HepG2 (cell line): ENCODE data around the gene KCNJ6. TPM values are rescaled to one million over a fixed set of nuclear protein-coding genes. Genes with fewer than 3 reads are reported as not detected.

Experiments used
- ATAC-seq: fragments of 200-7000 bp; cut with Tn5 transposase; 3 replicates; pipeline ENCODE4 v1.9.1; 2020; ENCODE audit warnings: mild to moderate bottlenecking, moderate library complexity
- BruUV-seq: library from RNA; stranded (reverse); fragments of 400-500 nt; replicated peaks from 2 replicates; lab custom pipeline; 2021; lab: Mats Ljungman, UMichigan
- CTCF ChIA-PET: fragments of 300-600 bp; formaldehyde crosslinking; extraction: SDS; loops from one replicate; lab custom pipeline; 2021; ENCODE audit warnings: low total read pairs, inconsistent platforms, low intra/inter-chr PET ratio; lab: Yijun Ruan, JAX
- POLR2A ChIA-PET: fragments of 350-600 bp; sonication (Branson Sonifier 250); formaldehyde crosslinking; loops from one replicate; lab custom pipeline; 2020; ENCODE audit warnings: antibody characterized with exemption, inconsistent platforms; lab: Yijun Ruan, JAX
- DNase-seq: peaks from one replicate; pipeline ENCODE4 v3.0.0-alpha.2; 2015; ENCODE audit warnings: low spot score
- FAIRE-seq: peaks from 3 replicates; lab custom pipeline; 2011; peaks lifted over from hg19 to GRCh38; lab: Jason Lieb, UNC
- H2AFZ ChIP-seq: one replicate; pipeline ENCODE4 v1.6.1; 2011; ENCODE audit warnings: low read length, inconsistent platforms
- H3K27ac ChIP-seq: fragments of 300-600 bp; 3 replicates; pipeline ENCODE4 v1.8.0; 2011; ENCODE audit warnings: mixed run types, mild to moderate bottlenecking, mixed read lengths, low read length, inconsistent platforms; ENCODE audit not compliant: insufficient read depth; ENCODE audit errors: extremely low read length
- H3K27me3 ChIP-seq, 2 experiments: fragments of 200-600 bp in 1 of 2; 2 replicates in 1 of 2; 3 replicates in 1 of 2; pipeline versions ENCODE4 v1.6.0 to v1.8.0; 2011; ENCODE audit warnings: low read length in 2 of 2, mild to moderate bottlenecking in 2 of 2, moderate library complexity in 2 of 2, inconsistent platforms in 1 of 2; ENCODE audit not compliant: insufficient read depth in 2 of 2, control insufficient read depth in 1 of 2
- H3K36me3 ChIP-seq, 2 experiments: fragments of 200-600 bp in 1 of 2; replicated peaks in 1 of 2; 2 replicates in 1 of 2; 3 replicates in 1 of 2; pipeline versions ENCODE4 v1.5.1 to v1.8.0; 2011; ENCODE audit warnings: low read length in 2 of 2, inconsistent platforms in 1 of 2; ENCODE audit not compliant: insufficient read depth in 2 of 2, control insufficient read depth in 1 of 2
- H3K4me1 ChIP-seq: 2 replicates; pipeline ENCODE4 v1.5.1; 2012; ENCODE audit warnings: low read length, inconsistent platforms; ENCODE audit not compliant: insufficient read depth
- H3K4me2 ChIP-seq: 2 replicates; pipeline ENCODE4 v1.6.0; 2011; ENCODE audit warnings: low read depth, low read length, inconsistent platforms
- H3K4me3 ChIP-seq, 3 experiments: fragments of 200-600 bp in 1 of 3; sonication (generic), shearing (Covaris generic) in 1 of 3; replicated peaks in 1 of 3; 2 replicates each; pipeline ENCODE4 v1.5.1; 2011 to 2016; ENCODE audit warnings: low read length in 3 of 3, inconsistent platforms in 2 of 3, low read depth in 2 of 3, mild to moderate bottlenecking in 2 of 3, control low read depth in 1 of 3, mixed read lengths in 1 of 3; ENCODE audit not compliant: insufficient read depth in 1 of 3
- H3K79me2 ChIP-seq: one replicate; pipeline ENCODE4 v1.6.1; 2011; ENCODE audit warnings: low read length, inconsistent platforms; ENCODE audit not compliant: insufficient read depth
- H3K9ac ChIP-seq: 2 replicates; pipeline ENCODE4 v1.6.0; 2011; ENCODE audit warnings: mild to moderate bottlenecking, low read depth, low read length, inconsistent platforms; ENCODE audit not compliant: insufficient read depth
- H3K9me3 ChIP-seq: 2 replicates; pipeline ENCODE4 v1.5.1; 2012; ENCODE audit warnings: mild to moderate bottlenecking, low read length
- H4K20me1 ChIP-seq: 2 replicates; pipeline ENCODE4 v1.6.0; 2011; ENCODE audit warnings: inconsistent platforms, mild to moderate bottlenecking, low read length, moderate library complexity; ENCODE audit not compliant: insufficient read depth
- E2F2 ChIP-seq: sonication (generic); formaldehyde crosslinking; IDR thresholded peaks from 2 replicates; pipeline ENCODE4 v1.4.0; 2020; ENCODE audit warnings: missing genetic modification reagents, borderline replicate concordance
- GABPA ChIP-seq, 2 experiments: IDR thresholded peaks; 2 replicates each; pipeline ENCODE4 v1.6.1; 2011 to 2016; ENCODE audit warnings: low read depth in 2 of 2, low read length in 1 of 2, missing biosample characterization in 1 of 2, missing genetic modification characterization in 1 of 2
- HCFC1 ChIP-seq: fragments of 150-350 bp; IDR thresholded peaks from 2 replicates; pipeline ENCODE4 v1.6.1; 2014; ENCODE audit warnings: low read depth, low read length
- NCOA2 ChIP-seq: sonication (generic); formaldehyde crosslinking; IDR thresholded peaks from 2 replicates; pipeline ENCODE4 v1.8.0; 2022; ENCODE audit warnings: inconsistent platforms
- PCBP1 ChIP-seq: fragments of 200-400 bp; formaldehyde crosslinking; IDR thresholded peaks from 2 replicates; pipeline ENCODE4 v1.6.1; 2017; ENCODE audit warnings: mild to moderate bottlenecking, low read depth, low read length, borderline replicate concordance
- ZBTB2 ChIP-seq: sonication (generic); formaldehyde crosslinking; IDR thresholded peaks from 2 replicates; pipeline ENCODE4 v1.8.0; 2022; ENCODE audit warnings: low read depth, missing genetic modification reagents
- ZBTB20 ChIP-seq: sonication (generic); formaldehyde crosslinking; IDR thresholded peaks from 2 replicates; pipeline ENCODE4 v1.8.1; 2023; ENCODE audit warnings: missing genetic modification reagents, low read depth, mild to moderate bottlenecking, borderline replicate concordance
- ZGPAT ChIP-seq: IDR thresholded peaks from 2 replicates; pipeline ENCODE4 v1.6.1; 2016; ENCODE audit warnings: mild to moderate bottlenecking
- ZNF343 ChIP-seq: sonication (generic); formaldehyde crosslinking; IDR thresholded peaks from 2 replicates; pipeline ENCODE4 v1.4.0; 2020; ENCODE audit warnings: mild to moderate bottlenecking, missing genetic modification reagents
- ZNF546 ChIP-seq: sonication (generic); formaldehyde crosslinking; conservative IDR thresholded peaks from 2 replicates; pipeline ENCODE4 v1.8.1; 2023; ENCODE audit warnings: mild to moderate bottlenecking, missing genetic modification reagents
- ZNF558 ChIP-seq: sonication (generic); formaldehyde crosslinking; IDR thresholded peaks from 2 replicates; pipeline ENCODE4 v1.9.0; 2022; ENCODE audit warnings: mild to moderate bottlenecking, missing genetic modification reagents, borderline replicate concordance
- ZNF639 ChIP-seq: conservative IDR thresholded peaks from 2 replicates; pipeline ENCODE4 v1.6.1; 2018; ENCODE audit warnings: missing genetic modification reagents
- WGBS: methylation state at CpG from one replicate; pipeline ENCODE4 v1.1.6; 2017; ENCODE audit warnings: low lambda C conversion rate; 5-methylcytosine and 5-hydroxymethylcytosine counted together
- in situ Hi-C: cut with HindIII; loops from 2 replicates; pipeline ENCODE4 v1.10.0; 2017; ENCODE audit warnings: low pct_unique_long_range_greater_than_20kb; ENCODE audit not compliant: extremely low pct_ligation_motif_present
- intact Hi-C: fragments of 100-400 bp; cut with micrococcal nuclease; formaldehyde crosslinking; loops from one replicate; pipeline ENCODE4 v1.10.0; 2022; ENCODE audit not compliant: unreplicated experiment
- polyA plus RNA-seq, 8 experiments: library from polyadenylated mRNA; depleted of rRNA in 3 of 8; stranded (reverse) in 7 of 8; unstranded in 1 of 8; fragments of >200 nt; fragmentation: Illumina TruSeq in 4 of 8; extraction: Trizol in 4 of 8; gene quantifications; 2 replicates each; pipeline versions ENCODE4 v1.2.1 to v1.2.3, GENCODE V29; 2011 to 2016; ENCODE audit warnings: low read depth in 4 of 8, missing spikeins in 1 of 8, mixed read lengths in 1 of 8; ENCODE audit not compliant: insufficient read depth in 1 of 8
- total RNA-seq, 5 experiments: library from RNA; depleted of rRNA; stranded (reverse); fragments of >200 nt; fragmentation: Illumina TruSeq; extraction: Trizol; gene quantifications; 2 replicates each; pipeline ENCODE4 v1.2.3, GENCODE V29; 2016; ENCODE audit warnings: low read depth in 1 of 5

KCNJ6 gene
- total and polyA plus RNA-seq, 2 of the 13 experiments (the other 11 are each of a cell fraction or from before 2014, with no cell fraction given), result not detected

GRCh38 chr21:37655611-37656300 lies 260.5 kb downstream of the KCNJ6 start:
- H3K9ac ChIP-seq, result no peak overlapping the region
- no peak overlapping the region for H3K4me3 ChIP-seq
- no peaks in the 10 kb centered on the region for H3K9me3 ChIP-seq
- BruUV-seq, result no TSS peak
- CTCF ChIA-PET, result no interaction called here
- intact Hi-C loops, result no loop called here
- no peaks in the 10 kb centered on the region for H3K79me2 ChIP-seq
- H2AFZ ChIP-seq, result no peak overlapping the region
- no peak overlapping the region for H3K27ac ChIP-seq
- H3K27me3 ChIP-seq, result no peaks in the 10 kb centered on the region
- H3K4me2 ChIP-seq, result no peak overlapping the region
- no peaks in the 10 kb centered on the region for H3K36me3 ChIP-seq
- TF ChIP-seq ZBTB20, result no peak
- TF ChIP-seq ZNF343 (CRISPR knock-in tag), result no peak
- TF ChIP-seq PCBP1, result no peak
- TF ChIP-seq GABPA (IDR thresholded peaks at IDR 0.05; ENCODE audit: low read depth, low read length), result no peak
- TF ChIP-seq GABPA (CRISPR knock-in tag; IDR thresholded peaks at IDR 0.05; ENCODE audit: low read depth), result no peak
- 26% methylated on average over 4 of the region's 6 CpGs for WGBS
- no peak for ATAC-seq
- no peak for DNase-seq
- in situ Hi-C loops, result no loop called here
- FAIRE-seq, result no peak
- no peaks in the 10 kb centered on the region for H4K20me1 ChIP-seq
- H3K4me1 ChIP-seq, result peaks cover 7% of the 10 kb centered on the region; the same call in 1 of the 2 replicates
- POLR2A ChIA-PET, result no interaction called here

GRCh38 chr21:37654596-37654995 lies 261.7 kb downstream of the KCNJ6 start:
- DNase-seq, result no peak
- in situ Hi-C loops, result no loop called here
- H3K27me3 ChIP-seq, result no peaks in the 10 kb centered on the region; a peak in 1 of 5 replicates
- ChIA-PET POLR2A (no interaction called here), CTCF (no interaction called here)
- WGBS, result 39% methylated on average over 4 of the region's 4 CpGs
- H3K4me1 ChIP-seq, result peaks cover 2% of the 10 kb centered on the region; the same call in 1 of the 2 replicates
- FAIRE-seq, result no peak
- no peaks in the 10 kb centered on the region for H4K20me1 ChIP-seq
- no peak overlapping the region for H3K9ac ChIP-seq
- H3K4me3 ChIP-seq, result no peak overlapping the region
- no TSS peak for BruUV-seq
- H3K27ac ChIP-seq, result no peak overlapping the region
- intact Hi-C loops, result loop anchor here (5.0 kb wide), 1 partner anchor 877 kb away; no protein-coding TSS in a partner anchor
- no peak for ATAC-seq
- H3K79me2 ChIP-seq, result no peaks in the 10 kb centered on the region
- H2AFZ ChIP-seq, result no peak overlapping the region
- H3K4me2 ChIP-seq, result no peak overlapping the region
- no peaks in the 10 kb centered on the region for H3K36me3 ChIP-seq
- no peaks in the 10 kb centered on the region for H3K9me3 ChIP-seq
- TF ChIP-seq ZNF558 (CRISPR knock-in tag) (no peak), ZGPAT (no peak), ZBTB2 (CRISPR knock-in tag) (no peak), E2F2 (CRISPR knock-in tag) (no peak), ZNF639 (CRISPR knock-in tag) (no peak), ZNF546 (CRISPR knock-in tag) (no peak), NCOA2 (CRISPR knock-in tag) (no peak), HCFC1 (no peak)
